NCI-H510A (cell line): ENCODE results near the gene SIRT7.

ENCODE experiments used
- DNase-seq: peaks from one replicate; lab custom pipeline; 2025; lab: John Stamatoyannopoulos, UW

SIRT7 gene

DNA sequence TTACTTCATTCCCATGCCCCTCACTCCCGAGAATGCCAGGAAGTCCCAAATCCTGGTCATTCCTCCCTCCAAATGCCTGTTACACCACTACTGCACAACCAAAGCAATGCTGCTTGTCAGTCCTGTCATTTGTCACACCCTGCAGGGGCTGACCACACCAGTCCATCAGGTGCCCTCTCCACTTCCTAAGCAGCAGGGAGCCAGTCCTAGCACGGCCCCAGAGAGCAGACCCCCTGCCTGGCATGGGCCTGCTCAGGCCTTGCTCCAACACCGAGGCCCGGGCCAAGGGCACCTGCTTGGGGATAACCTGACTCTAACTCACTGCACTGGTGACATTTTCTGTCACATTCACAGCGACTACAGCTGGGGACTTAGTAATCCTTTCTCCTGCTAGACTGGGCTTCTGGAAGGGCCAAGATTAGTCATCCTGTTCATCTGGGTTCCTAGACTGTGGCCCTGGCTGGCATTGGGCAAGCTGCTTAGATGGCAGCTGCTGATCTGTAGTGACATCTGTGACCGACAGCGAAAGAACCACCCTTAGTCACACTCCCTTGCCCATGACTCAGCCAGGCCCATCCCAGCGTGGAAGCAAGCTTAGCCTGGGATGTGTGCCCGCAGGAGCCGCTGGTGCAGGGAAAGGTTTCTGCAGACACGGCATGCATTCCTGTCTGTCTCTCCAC lies 32.0 kb downstream of the SIRT7 start:
- no peak for DNase-seq

GRCh38 chr17:81885454-81885853 lies 32.5 kb downstream of the SIRT7 start:
- no peak for DNase-seq

- DNase-seq: no peak
These were observed 33.0 kb downstream of the SIRT7 start for GRCh38 chr17:81884968-81885367.

GRCh38 chr17:81884520-81884919 lies 33.5 kb downstream of the SIRT7 start:
- no peak for DNase-seq

- no peak for DNase-seq
These were observed 38.9 kb downstream of the SIRT7 start for GRCh38 chr17:81879121-81879520.

- DNase-seq: no peak
These were observed 39.7 kb downstream of the SIRT7 start for GRCh38 chr17:81878294-81878693.

DNA sequence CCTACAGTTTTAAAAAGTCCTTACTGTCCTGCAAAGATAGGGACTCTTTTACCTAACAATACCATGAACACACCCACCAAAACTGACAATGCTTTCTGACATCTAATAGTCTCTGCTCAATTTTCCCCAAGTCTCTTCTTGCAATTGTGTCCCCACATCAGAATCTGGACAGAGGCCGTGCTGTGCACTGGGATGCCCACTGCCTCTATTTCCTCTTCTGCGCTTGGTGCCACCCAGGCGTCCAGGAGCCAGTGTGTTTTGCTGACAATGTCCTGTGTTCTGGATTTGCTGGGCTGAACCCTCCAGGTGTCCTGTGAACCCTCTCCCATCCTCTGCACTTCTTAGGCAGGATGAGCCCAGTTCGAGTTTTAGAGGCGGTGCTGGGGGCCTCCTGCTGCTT lies 40.4 kb downstream of the SIRT7 start:
- DNase-seq: no peak

DNA sequence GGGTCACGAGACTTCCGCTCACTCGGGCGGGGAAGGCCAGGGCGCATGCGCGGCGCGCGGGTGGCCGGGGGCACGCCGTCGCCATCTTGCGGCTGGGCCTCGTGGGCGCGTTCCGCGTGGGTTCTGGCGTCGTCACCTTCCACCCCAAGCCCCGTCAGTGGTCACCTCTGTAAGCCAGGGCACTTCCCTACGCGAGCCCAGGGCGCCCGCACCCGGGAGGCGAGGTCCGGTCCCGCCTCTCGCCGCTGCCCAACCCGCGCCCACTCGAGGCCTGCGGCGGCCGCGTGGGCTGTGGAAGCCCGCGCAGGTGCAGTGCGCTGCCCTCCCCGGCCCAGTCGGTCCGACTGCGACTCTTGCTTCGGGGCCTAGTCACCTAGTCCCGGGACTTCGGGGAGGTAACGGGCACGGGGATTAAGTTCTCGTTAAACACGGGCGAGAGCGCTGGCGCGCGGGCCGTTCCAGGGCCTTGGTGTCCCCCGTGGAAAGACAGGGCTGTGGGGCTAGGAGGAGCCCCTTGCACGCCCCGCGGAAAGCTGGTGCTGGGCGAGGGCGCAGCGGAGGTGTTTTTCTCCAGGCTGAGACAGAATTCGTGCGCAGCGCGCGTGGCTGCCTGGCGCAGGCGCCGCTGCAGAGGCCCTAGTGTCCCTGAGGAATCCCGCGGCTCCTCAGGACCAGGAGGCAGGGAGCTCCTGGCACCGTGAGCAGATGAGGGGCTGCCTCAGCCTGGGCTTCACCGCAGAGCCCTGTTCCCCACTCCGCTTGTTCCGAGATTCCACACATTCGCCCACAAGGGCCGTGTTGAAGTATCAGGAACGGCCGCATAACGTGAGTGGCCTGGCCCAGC lies 46.4 kb downstream of the SIRT7 start:
- no peak for DNase-seq

DNA sequence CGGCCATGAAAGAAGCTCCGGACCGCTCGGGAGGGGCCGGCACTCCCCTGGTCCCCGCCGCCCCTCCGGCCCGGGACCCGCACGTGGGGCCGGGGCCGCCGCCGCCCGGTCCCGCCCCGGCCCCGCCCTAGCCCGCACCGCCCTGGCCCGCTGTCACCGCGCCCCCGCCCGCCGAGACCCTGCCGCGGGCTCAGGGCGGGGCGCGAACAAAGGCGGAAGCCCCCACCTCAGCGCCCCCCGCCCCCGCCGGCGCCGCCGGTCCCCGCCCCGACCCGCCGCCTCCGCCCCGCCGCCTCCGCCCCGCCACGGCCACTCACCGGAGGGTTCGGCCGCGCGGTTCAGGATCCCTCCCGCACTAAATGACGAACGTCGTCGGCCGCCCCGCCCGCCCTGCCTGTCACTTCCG lies 47.0 kb downstream of the SIRT7 start, which contains the start of gene ARHGDIA:
TSS of gene ARHGDIA (minus strand) at position 357 of the 406 bp plus-strand sequence. CDS start 1,407 bp downstream, outside the sequence.
- peak; percentile 86 for DNase-seq

DNA sequence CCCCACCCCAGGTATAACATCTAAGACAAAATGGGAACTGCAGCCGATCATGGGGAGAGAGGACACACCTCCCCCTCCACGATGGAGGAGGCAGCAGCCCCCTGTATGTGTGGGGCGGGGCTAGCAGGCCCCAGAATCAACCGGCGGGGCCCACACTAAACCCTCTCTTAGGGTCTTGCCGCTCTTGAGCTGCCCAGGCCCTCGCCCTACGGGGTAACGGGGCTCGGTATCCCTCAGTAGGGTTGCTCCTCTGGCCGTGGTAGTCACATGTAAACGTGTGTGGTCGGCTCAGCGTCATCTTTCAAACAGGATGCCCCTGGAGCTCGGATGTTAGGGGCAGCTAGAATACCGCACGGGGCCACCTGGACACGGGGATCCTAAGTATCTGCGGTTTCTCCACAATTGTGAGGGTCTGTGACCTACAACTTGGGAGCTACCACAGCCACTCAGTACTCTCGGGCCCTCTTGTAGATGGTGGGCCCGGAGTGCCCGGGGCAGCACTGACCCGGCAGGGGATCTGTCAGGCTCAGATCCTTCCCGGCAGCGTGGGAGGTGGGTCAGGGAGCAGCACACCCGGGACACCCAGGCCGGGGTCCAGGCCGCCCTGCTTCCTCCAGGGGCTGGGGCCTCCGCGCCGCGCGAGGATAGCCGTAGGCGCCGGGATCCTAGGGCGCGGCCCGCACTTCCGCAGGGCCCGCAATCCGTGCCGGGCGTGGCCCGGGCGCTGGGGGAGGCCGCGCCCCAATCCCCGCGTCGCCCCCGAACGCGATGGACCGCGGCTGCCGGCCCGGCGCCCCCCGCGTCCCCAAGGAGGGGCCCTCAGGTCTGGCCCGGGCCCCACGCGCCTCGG lies 47.6 kb downstream of the SIRT7 start:
- no peak for DNase-seq

- DNase-seq: no peak
These were observed 48.5 kb downstream of the SIRT7 start for GRCh38 chr17:81869221-81870130.

GRCh38 chr17:81868674-81869220 lies 49.2 kb downstream of the SIRT7 start:
- peak; percentile 32 for DNase-seq

DNA sequence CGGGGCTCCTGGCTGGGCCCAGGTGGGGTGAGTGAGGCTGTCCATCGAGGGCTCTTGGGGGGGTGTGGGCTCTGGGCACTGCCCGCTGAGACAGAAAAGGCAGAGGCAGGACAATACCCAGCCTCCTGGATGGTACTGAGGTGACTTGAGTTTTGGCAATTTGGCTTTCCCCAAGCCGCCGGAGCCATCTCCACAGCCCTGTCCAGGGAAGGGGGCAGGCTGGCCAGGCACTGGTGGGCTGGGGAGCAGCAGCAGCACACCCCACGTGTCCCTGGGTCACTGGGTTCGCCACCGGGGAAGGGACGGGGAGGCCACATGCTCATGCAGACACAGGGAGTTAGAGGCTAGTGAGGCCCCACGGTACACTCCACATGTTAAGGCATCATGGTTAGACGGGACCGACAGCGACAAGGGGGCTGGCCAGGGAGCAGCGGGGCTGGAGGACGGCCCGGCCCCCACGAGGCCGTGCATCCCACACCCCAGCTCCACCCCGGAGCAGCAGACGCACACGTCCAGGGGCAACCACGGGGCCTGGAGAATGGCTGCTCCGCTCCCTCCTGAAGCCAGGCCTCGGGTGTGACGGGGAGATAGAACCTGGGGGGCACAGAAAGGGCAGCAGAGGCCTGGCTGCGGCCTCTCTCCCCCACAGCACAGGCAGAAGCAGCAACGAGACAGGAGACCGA lies 49.8 kb downstream of the SIRT7 start:
- DNase-seq: no peak

DNA sequence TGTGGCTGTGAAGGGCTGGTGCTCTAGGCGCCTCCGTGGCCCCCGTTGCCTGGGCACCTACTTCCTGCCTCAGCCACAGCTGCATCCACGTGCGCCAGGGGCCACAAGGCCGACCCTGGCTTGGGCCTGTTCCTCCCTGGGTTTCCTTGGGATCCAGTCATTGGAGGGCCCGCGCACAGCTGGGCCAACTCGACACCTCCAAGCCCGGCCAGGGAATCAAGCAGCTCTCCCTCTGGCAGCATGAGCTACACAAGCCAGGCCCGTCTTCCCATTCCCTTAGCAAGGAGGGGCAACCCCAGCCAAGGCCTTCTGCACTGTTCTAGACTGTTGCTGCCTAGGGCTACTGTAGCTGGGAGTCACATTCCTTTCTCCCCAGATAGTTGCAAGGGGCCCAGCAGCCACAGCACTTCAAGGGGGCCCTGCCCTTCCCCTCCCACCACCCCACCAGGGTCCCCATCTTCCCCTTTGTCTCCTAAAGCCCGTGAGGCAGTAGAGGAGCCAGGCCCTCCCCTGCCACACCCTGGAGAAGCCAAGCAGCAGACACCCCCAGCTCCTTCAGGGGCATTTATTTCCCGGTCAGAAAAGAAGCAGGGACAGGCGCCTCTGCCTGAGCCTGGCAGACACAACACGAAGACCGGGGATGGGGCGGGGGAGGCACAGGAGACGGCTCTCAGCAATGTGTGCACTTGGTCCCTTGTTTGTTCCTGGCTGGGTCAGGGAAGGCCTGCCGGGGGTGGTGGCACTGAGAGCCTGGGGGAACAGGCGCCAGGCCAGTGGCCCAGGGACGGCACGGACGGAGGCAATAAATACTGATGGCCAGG lies 50.6 kb downstream of the SIRT7 start:
- DNase-seq: no peak

DNA sequence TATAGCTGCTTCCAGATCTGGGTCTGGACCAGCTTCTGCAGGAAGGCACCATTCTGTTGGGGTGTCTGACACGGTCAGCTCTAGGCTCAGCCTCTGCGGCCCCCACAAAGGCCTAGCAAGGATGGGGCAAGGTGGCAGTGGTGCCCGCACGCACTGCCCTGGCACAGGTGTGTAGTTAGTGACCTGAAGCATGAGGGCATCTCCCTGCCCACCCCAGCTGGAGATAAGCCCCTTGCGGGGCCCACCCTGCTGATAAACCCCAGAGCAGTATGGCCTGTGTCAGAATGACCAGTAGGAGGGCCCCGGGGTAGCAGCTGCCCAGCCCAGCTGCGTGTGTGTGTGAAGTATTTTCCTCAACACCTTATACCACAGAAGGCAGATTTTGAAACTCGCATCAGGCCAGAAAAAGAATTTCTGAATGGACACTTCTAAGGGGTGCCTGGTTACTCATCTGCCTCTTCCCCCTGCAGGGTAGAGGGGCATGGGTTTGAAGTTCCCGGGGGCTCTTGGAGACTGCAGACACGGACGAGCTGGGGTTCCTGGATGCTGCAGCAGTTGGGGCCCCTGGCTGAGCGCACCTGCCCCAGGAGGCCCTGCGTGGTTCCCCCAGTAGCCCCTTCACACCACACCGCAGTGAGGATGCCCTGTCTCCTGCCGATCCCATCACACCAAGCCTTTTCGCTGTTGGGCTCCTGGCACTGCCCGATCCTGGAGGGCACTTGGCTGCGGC lies 51.4 kb downstream of the SIRT7 start:
- no peak for DNase-seq

DNA sequence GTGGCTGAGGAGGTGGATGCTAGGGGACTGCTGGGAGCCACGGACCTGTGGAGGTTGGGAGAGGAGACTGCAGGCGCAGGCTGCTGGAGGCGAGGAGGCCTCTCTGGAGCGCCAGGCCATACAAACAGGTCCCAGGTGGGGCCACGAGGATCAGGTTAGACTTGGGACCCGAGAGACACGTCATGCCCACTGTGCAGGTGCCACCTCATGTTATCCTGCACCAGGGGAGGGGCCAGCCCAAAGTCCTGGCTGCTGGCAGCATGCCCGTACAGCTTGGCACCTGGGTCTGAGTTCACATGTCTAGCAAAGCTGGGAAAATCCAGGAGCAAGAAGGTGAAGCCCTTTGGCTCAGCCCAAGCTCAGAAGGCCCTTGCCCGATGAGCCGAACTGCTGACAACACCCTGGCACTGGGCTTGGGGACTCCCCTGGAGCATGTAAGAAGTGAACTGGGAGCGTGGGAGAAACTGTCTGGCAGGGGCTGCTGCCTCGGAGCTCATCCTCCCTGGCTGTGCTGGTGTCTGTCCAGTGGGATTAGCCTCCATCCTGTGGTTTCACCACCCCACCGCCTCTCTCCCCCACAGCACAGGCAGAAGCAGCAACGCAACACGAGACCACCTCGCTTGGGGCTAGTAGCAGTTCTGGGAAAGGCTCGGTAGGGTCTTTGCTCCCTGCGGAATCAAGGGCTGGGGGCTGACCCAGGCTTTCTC lies 52.1 kb downstream of the SIRT7 start:
- no peak for DNase-seq

DNA sequence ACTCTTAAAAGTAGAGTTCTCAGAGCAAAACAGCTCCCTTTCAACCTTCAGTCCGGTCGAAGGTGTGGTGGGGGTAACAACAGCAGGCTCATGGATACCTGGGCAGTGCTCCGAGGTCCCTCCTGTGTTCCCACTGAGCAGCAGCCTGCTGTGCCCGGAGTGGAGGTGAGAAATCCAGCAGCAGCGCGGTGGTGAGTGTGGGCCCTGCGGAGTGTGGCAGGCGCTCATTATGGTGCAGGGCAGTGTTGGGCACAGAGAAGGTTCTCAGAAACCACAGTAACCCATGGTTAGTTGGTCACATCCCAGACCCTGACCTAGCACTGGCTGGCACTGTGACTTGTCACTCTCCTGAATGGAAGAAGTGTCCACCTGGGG lies 52.6 kb downstream of the SIRT7 start:
- DNase-seq: no peak
